Cerebellar nuclear complex (tissue), 1 donor: ENCODE measurements around the gene AVL9.

Experiments used
- DNase-seq, 2 experiments: peaks; one replicate each; lab custom pipeline; 2025; lab: John Stamatoyannopoulos, UW

AVL9 gene

GRCh38 chr7:32535162-32535702 is 39.9 kb downstream of the AVL9 start:
- DNase-seq, result no peak

GRCh38 chr7:32536016-32536415 is 40.7 kb downstream of the AVL9 start:
- no peak for DNase-seq

- DNase-seq, result no peak
These were observed 41.3 kb downstream of the AVL9 start for GRCh38 chr7:32536585-32536984.

GRCh38 chr7:32537760-32538159 is 42.5 kb downstream of the AVL9 start:
- DNase-seq, result no peak

- DNase-seq, result no peak
These were observed 44.1 kb downstream of the AVL9 start for GRCh38 chr7:32539366-32539765.

GRCh38 chr7:32539919-32540531 is 44.7 kb downstream of the AVL9 start:
- DNase-seq, result no peak

GRCh38 chr7:32542595-32542994 is 47.3 kb downstream of the AVL9 start:
- DNase-seq, result no peak

GRCh38 chr7:32559480-32559879 is 64.2 kb downstream of the AVL9 start:
- no peak for DNase-seq

- no peak for DNase-seq
These were observed 64.8 kb downstream of the AVL9 start for GRCh38 chr7:32560075-32560474.

- no peak for DNase-seq
These were observed 66.3 kb downstream of the AVL9 start for GRCh38 chr7:32561613-32562012.

- DNase-seq, result no peak
These were observed 69.3 kb downstream of the AVL9 start for GRCh38 chr7:32564542-32564941.

GRCh38 chr7:32569388-32570289 is 74.3 kb downstream of the AVL9 start:
- no peak for DNase-seq

GRCh38 chr7:32573110-32573687 is 77.9 kb downstream of the AVL9 start:
- no peak for DNase-seq

- no peak for DNase-seq
These were observed 79.3 kb downstream of the AVL9 start for GRCh38 chr7:32574626-32575025.

GRCh38 chr7:32577421-32577820 is 82.1 kb downstream of the AVL9 start:
- DNase-seq, result no peak

- no peak for DNase-seq
These were observed 84.5 kb downstream of the AVL9 start for GRCh38 chr7:32579776-32580175.

GRCh38 chr7:32580646-32581045 is 85.4 kb downstream of the AVL9 start:
- no peak for DNase-seq

- DNase-seq, result no peak
These were observed 86.7 kb downstream of the AVL9 start for GRCh38 chr7:32582036-32582435.

- no peak for DNase-seq
These were observed 88.5 kb downstream of the AVL9 start for GRCh38 chr7:32583791-32584190.

GRCh38 chr7:32586291-32587221 is 91.3 kb downstream of the AVL9 start:
- DNase-seq, result no peak

- DNase-seq, result no peak
These were observed 92.2 kb downstream of the AVL9 start for GRCh38 chr7:32587411-32587948.
